Measurements from ENCODE around the gene PRKAR1B.

DNA sequence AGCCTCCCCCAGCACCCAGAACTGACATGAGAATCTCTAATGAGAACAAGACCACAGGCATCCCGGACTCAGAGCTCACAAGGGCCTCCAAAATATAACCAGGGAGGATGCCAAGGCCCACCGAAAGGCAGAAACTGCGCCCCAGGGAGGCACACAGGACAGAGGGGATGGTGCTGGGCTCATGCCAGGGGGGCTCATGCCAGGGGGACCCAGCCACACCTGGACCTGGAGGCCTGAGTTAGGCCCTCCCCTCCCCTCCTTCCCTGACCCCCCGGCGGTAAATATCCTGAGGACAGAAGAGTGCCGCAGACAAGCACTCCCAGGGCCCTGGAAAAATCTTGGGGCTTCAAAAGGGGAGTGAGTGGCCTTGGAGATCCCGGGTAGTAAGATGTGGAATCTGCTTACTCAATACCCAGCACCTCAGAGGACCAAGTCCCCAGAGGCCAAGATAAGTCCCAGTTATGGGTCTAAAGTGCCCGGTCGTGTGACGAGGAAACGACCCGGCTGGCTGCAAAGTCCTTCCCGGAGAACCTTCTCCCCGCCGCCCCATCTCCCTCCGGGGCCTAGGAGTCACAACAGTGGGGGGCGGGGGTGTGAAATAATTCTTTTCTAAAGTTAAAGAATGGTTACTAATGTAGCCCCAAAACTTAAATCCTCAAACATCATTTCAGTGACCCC lies 219.3 kb downstream of the PRKAR1B start:
- TF ChIP-seq CTCF (IDR thresholded peaks at IDR 0.05; ENCODE audit: low read length) (no peak), EZH2 (IDR thresholded peaks at IDR 0.05; ENCODE audit: borderline replicate concordance, low read length) (no peak)

Data from OCI-LY1 (cell line).